Measurements from ENCODE around the gene BPNT1.

DNA sequence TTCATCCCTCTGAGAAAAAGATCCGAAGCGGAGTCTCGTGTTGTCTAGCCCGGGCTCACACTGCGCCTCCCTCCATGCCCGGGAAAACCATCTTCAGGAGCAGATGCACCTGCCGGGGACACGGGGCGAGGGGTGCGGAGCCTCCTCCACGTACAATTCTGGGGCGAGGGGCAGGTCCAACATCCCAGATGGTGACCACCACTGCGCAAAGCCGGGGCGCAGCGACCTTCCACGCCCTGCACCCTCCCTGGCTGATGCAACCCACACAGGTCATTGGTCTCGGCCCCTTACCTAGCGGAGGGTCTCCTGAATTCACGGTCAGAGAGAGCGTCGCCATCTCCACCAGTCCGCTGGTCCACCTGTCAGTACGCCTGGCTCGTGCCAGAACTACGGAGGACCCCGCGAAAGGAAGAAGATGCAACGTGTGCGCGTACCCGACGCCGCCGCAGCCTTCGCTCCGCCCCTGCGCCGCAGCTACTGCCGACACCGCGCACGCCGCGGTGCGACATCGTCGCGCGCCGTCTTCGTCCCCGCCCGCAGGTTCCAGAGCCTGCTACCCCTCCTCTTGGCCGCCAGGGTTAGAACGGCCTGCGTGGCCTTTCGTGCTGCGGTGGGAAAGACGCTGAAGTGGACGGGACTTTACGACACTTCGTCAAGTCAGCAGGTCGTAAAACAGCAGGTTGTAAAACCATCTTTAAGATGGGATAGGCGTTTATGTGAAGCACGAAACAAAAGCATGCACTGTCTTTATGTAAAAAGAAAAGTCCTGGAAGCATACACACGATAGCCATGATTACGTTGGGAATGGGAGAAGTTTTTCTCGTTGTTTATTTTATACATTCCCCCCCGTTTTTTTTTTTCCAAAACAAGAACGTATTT, 43.3 kb downstream of the BPNT1 start, which contains the start of gene EPRS1:
- TF ChIP-seq, protein P1, sequence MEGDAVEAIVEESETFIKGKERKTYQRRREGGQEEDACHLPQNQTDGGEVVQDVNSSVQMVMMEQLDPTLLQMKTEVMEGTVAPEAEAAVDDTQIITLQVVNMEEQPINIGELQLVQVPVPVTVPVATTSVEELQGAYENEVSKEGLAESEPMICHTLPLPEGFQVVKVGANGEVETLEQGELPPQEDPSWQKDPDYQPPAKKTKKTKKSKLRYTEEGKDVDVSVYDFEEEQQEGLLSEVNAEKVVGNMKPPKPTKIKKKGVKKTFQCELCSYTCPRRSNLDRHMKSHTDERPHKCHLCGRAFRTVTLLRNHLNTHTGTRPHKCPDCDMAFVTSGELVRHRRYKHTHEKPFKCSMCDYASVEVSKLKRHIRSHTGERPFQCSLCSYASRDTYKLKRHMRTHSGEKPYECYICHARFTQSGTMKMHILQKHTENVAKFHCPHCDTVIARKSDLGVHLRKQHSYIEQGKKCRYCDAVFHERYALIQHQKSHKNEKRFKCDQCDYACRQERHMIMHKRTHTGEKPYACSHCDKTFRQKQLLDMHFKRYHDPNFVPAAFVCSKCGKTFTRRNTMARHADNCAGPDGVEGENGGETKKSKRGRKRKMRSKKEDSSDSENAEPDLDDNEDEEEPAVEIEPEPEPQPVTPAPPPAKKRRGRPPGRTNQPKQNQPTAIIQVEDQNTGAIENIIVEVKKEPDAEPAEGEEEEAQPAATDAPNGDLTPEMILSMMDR (IDR thresholded peaks at IDR 0.05): peak; percentile 63 to 94 (median 73)
- TF ChIP-seq POLR2A (IDR thresholded peaks at IDR 0.05): peak in 1 of 2 donors; percentile 68

Measured in heart left ventricle (tissue), 13 donors.